ENCODE results near the gene SLC35F1. TPM values are rescaled to one million over a fixed set of nuclear protein-coding genes. Genes with fewer than 3 reads are reported as not detected.

The SLC35F1 gene
- total RNA-seq, 1 experiment from 2014 or later: 4.3 TPM

DNA sequence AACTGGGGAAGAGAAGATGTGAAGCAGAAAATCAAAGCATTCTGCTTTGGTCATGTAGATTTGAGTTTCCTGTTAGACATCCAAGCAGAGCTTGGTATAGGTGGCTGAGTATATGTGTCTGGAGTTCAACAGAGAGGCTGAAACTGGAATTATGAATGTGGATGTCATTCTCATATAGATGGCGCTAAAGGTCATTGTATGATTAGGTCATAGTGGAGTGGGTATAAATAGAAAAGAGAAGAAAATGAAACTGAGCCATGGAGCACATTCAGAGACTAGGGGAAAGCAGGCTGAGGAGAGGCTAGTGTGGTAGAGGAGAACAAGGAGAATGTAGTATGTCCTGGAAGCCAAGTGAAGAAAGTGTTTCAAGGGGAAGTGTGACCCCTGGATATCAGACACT, 345.4 kb downstream of the SLC35F1 start:
- H2BK5ac ChIP-seq (ENCODE audit: insufficient read length, low read length): no peak overlapping the region
- no peaks in the 10 kb centered on the region for H3K9me3 ChIP-seq (ENCODE audit: control insufficient read depth, low read depth, low read length)
- no peak overlapping the region for H3K23ac ChIP-seq (ENCODE audit: insufficient read length, low read depth, low read length)
- no peak overlapping the region for H4K5ac ChIP-seq (ENCODE audit: insufficient read length, low read depth, low read length)
- no peaks in the 10 kb centered on the region for H3K36me3 Mint-ChIP-seq (ENCODE audit: insufficient read depth in 1 of 3, low read depth in 3 of 3)
- no peaks in the 10 kb centered on the region for H3K4me1 Mint-ChIP-seq
- no peak overlapping the region for H2BK12ac ChIP-seq (ENCODE audit: insufficient read length, low read depth, low read length)
- no peaks in the 10 kb centered on the region for H3K4me1 ChIP-seq (ENCODE audit: insufficient read depth, low read length)
- no peak overlapping the region for H3T11ph ChIP-seq (ENCODE audit: low read length)
- H4K20me1 ChIP-seq (ENCODE audit: control insufficient read depth, insufficient read depth, insufficient read length): no peaks in the 10 kb centered on the region
- no peaks in the 10 kb centered on the region for H3K23me2 ChIP-seq (ENCODE audit: insufficient read length, low read depth, low read length, poor library complexity, severe bottlenecking)
- no peak for DNase-seq
- H2BK120ac ChIP-seq (ENCODE audit: low read depth, low read length, poor library complexity, severe bottlenecking): no peak overlapping the region
- H3K27ac ChIP-seq (ENCODE audit: insufficient read length, low read depth, low read length): no peak overlapping the region
- TF ChIP-seq, protein P1, sequence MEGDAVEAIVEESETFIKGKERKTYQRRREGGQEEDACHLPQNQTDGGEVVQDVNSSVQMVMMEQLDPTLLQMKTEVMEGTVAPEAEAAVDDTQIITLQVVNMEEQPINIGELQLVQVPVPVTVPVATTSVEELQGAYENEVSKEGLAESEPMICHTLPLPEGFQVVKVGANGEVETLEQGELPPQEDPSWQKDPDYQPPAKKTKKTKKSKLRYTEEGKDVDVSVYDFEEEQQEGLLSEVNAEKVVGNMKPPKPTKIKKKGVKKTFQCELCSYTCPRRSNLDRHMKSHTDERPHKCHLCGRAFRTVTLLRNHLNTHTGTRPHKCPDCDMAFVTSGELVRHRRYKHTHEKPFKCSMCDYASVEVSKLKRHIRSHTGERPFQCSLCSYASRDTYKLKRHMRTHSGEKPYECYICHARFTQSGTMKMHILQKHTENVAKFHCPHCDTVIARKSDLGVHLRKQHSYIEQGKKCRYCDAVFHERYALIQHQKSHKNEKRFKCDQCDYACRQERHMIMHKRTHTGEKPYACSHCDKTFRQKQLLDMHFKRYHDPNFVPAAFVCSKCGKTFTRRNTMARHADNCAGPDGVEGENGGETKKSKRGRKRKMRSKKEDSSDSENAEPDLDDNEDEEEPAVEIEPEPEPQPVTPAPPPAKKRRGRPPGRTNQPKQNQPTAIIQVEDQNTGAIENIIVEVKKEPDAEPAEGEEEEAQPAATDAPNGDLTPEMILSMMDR (conservative IDR thresholded peaks at IDR 0.05): no peak
- no peak overlapping the region for H2BK20ac ChIP-seq (ENCODE audit: low read depth, low read length, poor library complexity, severe bottlenecking)
- H3K4me2 ChIP-seq (ENCODE audit: insufficient read depth, insufficient read length, low read length): no peak overlapping the region
- no peak overlapping the region for H3K4me3 Mint-ChIP-seq
- H3K79me1 ChIP-seq (ENCODE audit: insufficient read depth, low read depth, low read length, poor library complexity, severe bottlenecking): no peaks in the 10 kb centered on the region
- no peak overlapping the region for H3K56ac ChIP-seq (ENCODE audit: insufficient read length, low read depth, low read length)
- H3K18ac ChIP-seq (ENCODE audit: insufficient read length, low read depth, low read length): no peak overlapping the region
- H4K91ac ChIP-seq (ENCODE audit: insufficient read length, low read depth, low read length): no peak overlapping the region
- no peak overlapping the region for H2AK5ac ChIP-seq (ENCODE audit: insufficient read length, low read length)
- no peak overlapping the region for H3K14ac ChIP-seq (ENCODE audit: insufficient read depth, low read length)
- H3K27me3 Mint-ChIP-seq (ENCODE audit: low read depth): no peaks in the 10 kb centered on the region
- WGBS (ENCODE audit: extremely low coverage, insufficient read length, low lambda C conversion rate): no CpG with 5 or more reads among the region's 1 CpG
- no peaks in the 10 kb centered on the region for H3K79me2 ChIP-seq (ENCODE audit: insufficient read depth, low read length)
- H4K8ac ChIP-seq (replicated peaks; ENCODE audit: insufficient read length, low read depth, low read length): no peak overlapping the region
- no peaks in the 10 kb centered on the region for H3K27me3 ChIP-seq (ENCODE audit: insufficient read depth, low read length)
- H2BK15ac ChIP-seq (ENCODE audit: low read depth, low read length): no peak overlapping the region
- H3K9ac ChIP-seq (ENCODE audit: extremely low read depth, insufficient read length, low read length): no peak overlapping the region
- H3K9me3 Mint-ChIP-seq: no peaks in the 10 kb centered on the region; a peak in 1 of 5 replicates
- H3K27ac Mint-ChIP-seq: no peak overlapping the region
- H2AFZ ChIP-seq (ENCODE audit: low read length): no peak overlapping the region
- H3K4ac ChIP-seq (ENCODE audit: low read depth, low read length): no peak overlapping the region
